ENCODE measurements around the gene SVIL. TPM values are rescaled to one million over a fixed set of nuclear protein-coding genes. Genes with fewer than 3 reads are reported as not detected.

SVIL gene
- total RNA-seq: 10 to 100 TPM; 10.3 to 12.8 TPM

DNA sequence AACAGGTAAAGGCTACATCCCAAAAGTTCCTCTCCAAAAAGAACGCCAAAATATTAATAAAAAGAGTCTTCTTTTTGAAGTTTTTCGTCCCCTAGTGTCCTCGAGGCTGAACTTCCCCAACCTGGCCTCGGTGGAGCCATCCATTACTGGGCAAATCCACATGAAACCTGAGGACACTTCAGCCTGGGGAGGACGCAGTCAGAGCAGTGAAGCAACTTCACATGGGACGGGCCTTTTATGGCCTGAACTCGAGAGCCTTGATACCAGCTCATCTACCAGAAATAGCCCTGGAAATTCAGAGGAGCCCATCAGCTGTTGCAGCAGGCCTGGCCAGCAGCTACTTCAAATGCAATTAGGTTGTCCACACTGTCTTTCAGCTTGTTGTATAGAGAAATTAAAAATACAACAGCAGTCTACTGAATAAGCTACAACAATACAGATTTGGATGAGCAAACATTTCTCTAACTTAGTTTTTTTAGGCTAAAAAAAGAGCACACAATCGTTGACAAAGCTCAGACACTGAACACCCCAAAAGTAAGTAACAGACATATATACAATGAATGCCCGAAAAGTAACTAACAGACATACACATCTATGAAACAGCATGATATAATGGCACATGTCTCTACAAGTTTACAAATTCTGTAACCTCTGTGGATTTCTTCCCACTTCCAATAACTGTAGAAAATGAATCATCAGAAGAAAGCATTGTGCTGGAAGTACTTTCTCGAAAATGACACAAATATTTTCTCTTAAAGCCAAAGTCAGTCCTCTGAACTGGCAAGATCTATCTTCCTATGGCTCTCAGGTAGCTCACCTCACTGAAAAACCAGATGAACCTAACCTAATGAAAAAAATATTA lies at the start of gene SVIL:
Gene SVIL (minus strand): TSS at position 208 of the 862 bp plus-strand sequence. CDS start 79,913 bp downstream, outside the sequence.
- Mint-ChIP-seq H3K27me3 (no peaks in the 10 kb centered on the region), H3K4me1 (peaks cover 41% of the 10 kb centered on the region), H3K27ac (peak within 1 kb of the TSS; percentile 2), H3K9me3 (no peaks in the 10 kb centered on the region), H3K36me3 (ENCODE audit: low read depth) (peaks cover 4% of the 10 kb centered on the region), H3K4me3 (no peak within 1 kb of the TSS)
- ChIA-PET CTCF (no interaction called here), POLR2A (interaction anchor here (1.3 to 1.4 kb wide), 2 partner anchors 23 to 46 kb away, joined by 4 to 6 read pairs; no protein-coding TSS in a partner anchor)
- no peak for DNase-seq

- Mint-ChIP-seq H3K4me3 (peak overlapping the region; percentile 44), H3K9me3 (peaks cover 17% of the 10 kb centered on the region), H3K27ac (peak overlapping the region; percentile 90), H3K27me3 (no peaks in the 10 kb centered on the region), H3K36me3 (ENCODE audit: low read depth) (peaks cover 61% of the 10 kb centered on the region), H3K4me1 (peaks cover 43% of the 10 kb centered on the region)
- ChIA-PET CTCF (interaction anchor here (0.6 to 1.7 kb wide), 8 partner anchors 22 to 1053 kb away, joined by 3 to 7 read pairs (median 4); no protein-coding TSS in a partner anchor), POLR2A (interaction anchor here (0.9 to 2.1 kb wide), 9 partner anchors 10 to 273 kb away, joined by 3 to 18 read pairs (median 4); no protein-coding TSS in a partner anchor)
- peak; percentile 83 for DNase-seq
Observed at GRCh38 chr10:29681676-29682448, 47.1 kb upstream of the SVIL start.

DNA sequence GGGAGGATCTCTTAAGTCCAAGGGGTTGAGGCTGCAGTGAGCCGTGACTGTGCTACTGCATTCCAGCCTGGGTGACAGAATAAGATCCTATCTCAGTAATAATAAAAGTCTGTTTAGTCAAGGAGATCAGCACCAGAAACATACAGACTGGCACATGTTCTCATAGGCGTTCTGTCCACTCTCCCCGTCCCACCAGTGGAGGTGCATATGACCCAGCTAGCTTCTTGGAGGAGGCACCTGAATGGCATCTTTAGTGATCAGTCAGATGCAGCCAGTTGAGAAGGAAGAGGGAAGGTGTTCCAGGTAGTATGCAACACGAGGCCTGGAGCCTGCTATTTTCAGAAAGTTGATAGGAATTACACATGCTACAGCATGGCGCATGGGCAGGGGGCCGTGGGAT lies 45.3 kb upstream of the SVIL start:
- no peak for DNase-seq
- POLR2A ChIA-PET: no interaction called here
- Mint-ChIP-seq H3K27ac (peak overlapping the region; percentile 90), H3K4me3 (no peak overlapping the region), H3K27me3 (no peaks in the 10 kb centered on the region), H3K36me3 (ENCODE audit: low read depth) (peaks cover 61% of the 10 kb centered on the region), H3K9me3 (peaks cover 35% of the 10 kb centered on the region), H3K4me1 (peaks cover 43% of the 10 kb centered on the region)
- CTCF ChIA-PET: no interaction called here

GRCh38 chr10:29676732-29677131 lies 42.0 kb upstream of the SVIL start:
- H3K9me3 Mint-ChIP-seq: peaks cover 37% of the 10 kb centered on the region
- H3K36me3 Mint-ChIP-seq (ENCODE audit: low read depth): peaks cover 42% of the 10 kb centered on the region
- H3K27me3 Mint-ChIP-seq: no peaks in the 10 kb centered on the region
- DNase-seq: no peak
- ChIA-PET CTCF (no interaction called here), POLR2A (no interaction called here)
- H3K4me3 Mint-ChIP-seq: no peak overlapping the region
- no peak overlapping the region for H3K27ac Mint-ChIP-seq
- peaks cover 22% of the 10 kb centered on the region for H3K4me1 Mint-ChIP-seq

DNA sequence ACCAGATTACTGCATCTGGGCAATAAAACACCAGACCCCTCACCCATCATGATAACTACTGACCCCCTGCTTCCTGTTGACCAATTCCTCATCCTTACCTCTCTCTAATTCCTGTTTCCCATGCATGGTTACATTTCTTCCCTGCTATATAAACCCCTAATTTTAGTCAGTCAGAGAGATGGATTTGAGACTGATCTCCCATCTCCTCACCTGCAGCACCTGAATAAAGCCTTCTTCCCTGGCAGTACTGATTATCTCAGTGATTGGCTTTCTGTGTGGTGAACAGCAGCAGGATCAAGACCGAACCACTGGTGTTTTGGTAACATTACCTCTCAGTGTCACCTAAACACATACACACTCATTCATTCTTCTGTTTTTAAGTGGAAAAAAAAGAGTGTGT lies 41.2 kb upstream of the SVIL start:
- DNase-seq: no peak
- peaks cover 36% of the 10 kb centered on the region for H3K9me3 Mint-ChIP-seq
- H3K27ac Mint-ChIP-seq: no peak overlapping the region
- H3K4me3 Mint-ChIP-seq: no peak overlapping the region
- H3K4me1 Mint-ChIP-seq: peaks cover 14% of the 10 kb centered on the region
- POLR2A ChIA-PET: no interaction called here
- CTCF ChIA-PET: no interaction called here
- no peaks in the 10 kb centered on the region for H3K27me3 Mint-ChIP-seq
- peaks cover 36% of the 10 kb centered on the region for H3K36me3 Mint-ChIP-seq (ENCODE audit: low read depth)

DNA sequence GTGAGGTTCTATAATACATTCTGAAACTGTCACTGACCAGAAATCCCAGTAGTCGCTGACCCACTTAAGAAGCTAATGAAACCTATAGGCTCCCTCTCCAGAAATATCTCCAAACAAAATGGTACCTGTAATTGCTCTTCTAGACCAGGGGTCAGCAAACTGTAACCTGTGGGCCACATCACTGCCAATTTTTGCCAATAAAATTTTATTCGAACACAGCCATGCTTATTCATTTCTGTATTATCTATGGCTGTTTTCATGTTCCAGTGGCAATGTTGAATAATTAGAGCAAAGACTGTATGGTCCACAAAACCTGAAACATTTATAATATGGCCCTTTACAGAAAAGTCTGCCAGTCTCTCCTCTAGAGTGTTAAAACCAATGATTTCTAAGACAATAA lies 37.2 kb upstream of the SVIL start:
- Mint-ChIP-seq H3K9me3 (peaks cover 29% of the 10 kb centered on the region), H3K36me3 (ENCODE audit: low read depth) (peaks cover 33% of the 10 kb centered on the region), H3K27ac (no peak overlapping the region), H3K4me1 (no peaks in the 10 kb centered on the region), H3K4me3 (no peak overlapping the region), H3K27me3 (peaks cover 2% of the 10 kb centered on the region)
- DNase-seq: no peak
- CTCF ChIA-PET: no interaction called here
- POLR2A ChIA-PET: no interaction called here

- POLR2A ChIA-PET: no interaction called here
- CTCF ChIA-PET: no interaction called here
- peaks cover 30% of the 10 kb centered on the region for H3K36me3 Mint-ChIP-seq (ENCODE audit: low read depth)
- no peak for DNase-seq
- H3K9me3 Mint-ChIP-seq: peaks cover 22% of the 10 kb centered on the region
- H3K4me3 Mint-ChIP-seq: no peak overlapping the region
- no peak overlapping the region for H3K27ac Mint-ChIP-seq
- no peaks in the 10 kb centered on the region for H3K4me1 Mint-ChIP-seq
- peaks cover 2% of the 10 kb centered on the region for H3K27me3 Mint-ChIP-seq
Observed at GRCh38 chr10:29671228-29671780, 36.5 kb upstream of the SVIL start.

GRCh38 chr10:29670761-29671160 lies 36.0 kb upstream of the SVIL start:
- Mint-ChIP-seq H3K27ac (no peak overlapping the region), H3K36me3 (ENCODE audit: low read depth) (peaks cover 25% of the 10 kb centered on the region), H3K4me1 (no peaks in the 10 kb centered on the region), H3K4me3 (no peak overlapping the region), H3K9me3 (peaks cover 17% of the 10 kb centered on the region), H3K27me3 (peaks cover 2% of the 10 kb centered on the region)
- CTCF ChIA-PET: interaction anchor here (0.6 kb wide), 1 partner anchor 10 kb away, joined by 3 read pairs; no protein-coding TSS in a partner anchor
- POLR2A ChIA-PET: no interaction called here
- no peak for DNase-seq

- CTCF ChIA-PET: no interaction called here
Observed at GRCh38 chr10:29669149-29669548, 34.4 kb upstream of the SVIL start.

DNA sequence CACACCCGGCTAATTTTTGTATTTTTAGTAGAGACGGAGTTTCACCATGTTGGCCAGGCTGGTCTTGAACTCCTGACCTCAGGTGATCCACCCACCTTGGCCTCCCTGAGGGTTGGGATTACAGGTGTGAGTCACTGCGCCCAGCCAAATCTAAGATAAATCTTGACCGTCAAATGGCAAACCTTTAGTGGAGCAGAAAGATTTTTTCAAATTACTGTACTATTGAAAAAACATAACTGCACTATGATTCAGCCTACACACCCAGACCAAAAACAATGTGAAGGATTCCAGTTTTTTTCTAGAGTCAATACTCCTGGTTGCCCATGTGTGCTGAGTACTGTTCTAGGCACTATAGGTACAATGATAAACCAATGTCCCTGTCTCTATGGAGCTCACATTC lies 33.9 kb upstream of the SVIL start:
- CTCF ChIA-PET: no interaction called here
- POLR2A ChIA-PET: no interaction called here

More at GRCh38 chr10:29669149-29669548, 34.4 kb upstream of the SVIL start:
- POLR2A ChIA-PET: no interaction called here
- Mint-ChIP-seq H3K4me3 (no peak overlapping the region), H3K27me3 (peaks cover 2% of the 10 kb centered on the region), H3K4me1 (no peaks in the 10 kb centered on the region), H3K27ac (no peak overlapping the region), H3K9me3 (peaks cover 4% of the 10 kb centered on the region), H3K36me3 (ENCODE audit: low read depth) (peaks cover 13% of the 10 kb centered on the region)
- no peak for DNase-seq

DNA sequence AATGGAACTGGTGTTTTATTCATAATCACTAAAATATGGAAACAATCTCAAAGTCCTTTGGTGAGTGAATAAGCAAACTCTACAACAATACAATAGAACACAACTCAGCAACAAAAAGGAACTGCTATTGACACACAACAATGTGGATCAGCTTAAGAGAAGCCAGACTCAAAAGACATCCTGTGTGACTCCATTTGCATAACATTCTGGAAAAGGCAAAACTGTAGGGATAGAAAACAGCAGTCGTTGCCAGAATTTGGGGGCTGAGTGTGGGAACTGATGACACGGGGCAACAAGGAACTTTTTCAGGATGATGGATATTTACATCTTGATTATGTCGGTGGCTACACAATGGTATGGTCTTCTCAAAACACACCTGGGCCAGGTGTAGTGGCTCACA lies 32.4 kb upstream of the SVIL start:
- ChIA-PET CTCF (no interaction called here), POLR2A (no interaction called here)
- Mint-ChIP-seq H3K27me3 (peaks cover 4% of the 10 kb centered on the region), H3K9me3 (no peaks in the 10 kb centered on the region), H3K4me1 (no peaks in the 10 kb centered on the region), H3K4me3 (no peak overlapping the region), H3K36me3 (ENCODE audit: low read depth) (peaks cover 6% of the 10 kb centered on the region), H3K27ac (no peak overlapping the region)
- DNase-seq: no peak

More for the DNA sequence above, 33.9 kb upstream of the SVIL start:
- no peaks in the 10 kb centered on the region for H3K4me1 Mint-ChIP-seq
- peaks cover 4% of the 10 kb centered on the region for H3K27me3 Mint-ChIP-seq
- DNase-seq: no peak
- peaks cover 9% of the 10 kb centered on the region for H3K36me3 Mint-ChIP-seq (ENCODE audit: low read depth)
- no peak overlapping the region for H3K4me3 Mint-ChIP-seq
- H3K27ac Mint-ChIP-seq: no peak overlapping the region
- peaks cover 3% of the 10 kb centered on the region for H3K9me3 Mint-ChIP-seq

GRCh38 chr10:29666201-29666600 lies 31.4 kb upstream of the SVIL start:
- no peaks in the 10 kb centered on the region for H3K4me1 Mint-ChIP-seq
- ChIA-PET POLR2A (no interaction called here), CTCF (no interaction called here)
- peaks cover 6% of the 10 kb centered on the region for H3K36me3 Mint-ChIP-seq (ENCODE audit: low read depth)
- DNase-seq: no peak
- H3K27me3 Mint-ChIP-seq: peaks cover 13% of the 10 kb centered on the region
- no peaks in the 10 kb centered on the region for H3K9me3 Mint-ChIP-seq
- no peak overlapping the region for H3K4me3 Mint-ChIP-seq
- H3K27ac Mint-ChIP-seq: no peak overlapping the region

GRCh38 chr10:29663718-29664117 lies 28.9 kb upstream of the SVIL start:
- CTCF ChIA-PET: no interaction called here
- Mint-ChIP-seq H3K9me3 (no peaks in the 10 kb centered on the region), H3K36me3 (ENCODE audit: low read depth) (no peaks in the 10 kb centered on the region), H3K27me3 (peaks cover 19% of the 10 kb centered on the region), H3K4me1 (peaks cover 16% of the 10 kb centered on the region), H3K27ac (no peak overlapping the region), H3K4me3 (no peak overlapping the region)
- DNase-seq: no peak
- POLR2A ChIA-PET: no interaction called here
